ENCODE measurements around the gene CTNNB1.

GRCh38 chr3:41208507-41209220 lies 9.4 kb downstream of the CTNNB1 start:
- TF ChIP-seq POLR2A (IDR thresholded peaks at IDR 0.05), result no peak
- TF ChIP-seq, protein P1, sequence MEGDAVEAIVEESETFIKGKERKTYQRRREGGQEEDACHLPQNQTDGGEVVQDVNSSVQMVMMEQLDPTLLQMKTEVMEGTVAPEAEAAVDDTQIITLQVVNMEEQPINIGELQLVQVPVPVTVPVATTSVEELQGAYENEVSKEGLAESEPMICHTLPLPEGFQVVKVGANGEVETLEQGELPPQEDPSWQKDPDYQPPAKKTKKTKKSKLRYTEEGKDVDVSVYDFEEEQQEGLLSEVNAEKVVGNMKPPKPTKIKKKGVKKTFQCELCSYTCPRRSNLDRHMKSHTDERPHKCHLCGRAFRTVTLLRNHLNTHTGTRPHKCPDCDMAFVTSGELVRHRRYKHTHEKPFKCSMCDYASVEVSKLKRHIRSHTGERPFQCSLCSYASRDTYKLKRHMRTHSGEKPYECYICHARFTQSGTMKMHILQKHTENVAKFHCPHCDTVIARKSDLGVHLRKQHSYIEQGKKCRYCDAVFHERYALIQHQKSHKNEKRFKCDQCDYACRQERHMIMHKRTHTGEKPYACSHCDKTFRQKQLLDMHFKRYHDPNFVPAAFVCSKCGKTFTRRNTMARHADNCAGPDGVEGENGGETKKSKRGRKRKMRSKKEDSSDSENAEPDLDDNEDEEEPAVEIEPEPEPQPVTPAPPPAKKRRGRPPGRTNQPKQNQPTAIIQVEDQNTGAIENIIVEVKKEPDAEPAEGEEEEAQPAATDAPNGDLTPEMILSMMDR (IDR thresholded peaks at IDR 0.05), result no peak
- TF ChIP-seq POLR2AphosphoS5 (IDR thresholded peaks at IDR 0.05), result no peak

All from breast epithelium (tissue), 3 donors.